Measurements from ENCODE around the gene RPUSD3. TPM values are rescaled to one million over a fixed set of nuclear protein-coding genes. Genes with fewer than 3 reads are reported as not detected.

The RPUSD3 gene
- total and polyA plus RNA-seq, 9 of the 15 experiments (the other 6 are each of a cell fraction or from before 2014, with no cell fraction given) = 13.8 to 99.0 (median 59.3) TPM

GRCh38 chr3:9862391-9863057 is 18.7 kb upstream of the RPUSD3 start (continued):
- TF ChIP-seq ETV5 (CRISPR knock-in tag; IDR thresholded peaks at IDR 0.05; ENCODE audit: low read depth) (no peak), HDAC2 (IDR thresholded peaks at IDR 0.05) (0 out of 2 replicates have a peak, but pooled peaks have one; percentile 28), E2F6 (IDR thresholded peaks at IDR 0.05; ENCODE audit: borderline replicate concordance in 1 of 2, extremely low read depth in 1 of 2, insufficient read depth in 1 of 2, insufficient read length in 1 of 2, low read depth in 1 of 2, low read length in 1 of 2, poor library complexity in 1 of 2, severe bottlenecking in 1 of 2) (peak; percentile 41 to 82), JUNB (CRISPR knock-in tag; conservative IDR thresholded peaks at IDR 0.05) (no peak), SMARCA5 (IDR thresholded peaks at IDR 0.05) (peak; percentile 37; the same call in 1 of the 2 replicates), RBBP5 (IDR thresholded peaks at IDR 0.05; ENCODE audit: borderline replicate concordance, insufficient read depth, low read length, poor library complexity, severe bottlenecking) (peak; percentile 21), KLF10 (CRISPR knock-in tag; IDR thresholded peaks at IDR 0.05) (no peak), SNIP1 (IDR thresholded peaks at IDR 0.05; ENCODE audit: low read depth) (no peak), HDGF (IDR thresholded peaks at IDR 0.05) (peak; percentile 59; the same call in 1 of the 2 replicates), ATF7 (IDR thresholded peaks at IDR 0.05) (peak; percentile 81), NR2C1 (IDR thresholded peaks at IDR 0.05) (0 out of 2 replicates have a peak, but pooled peaks have one; percentile 25), NR2C1 (tag; IDR thresholded peaks at IDR 0.05) (peak; percentile 56; the same call in 1 of the 2 replicates), OTX1 (CRISPR knock-in tag; IDR thresholded peaks at IDR 0.05) (no peak), CEBPZ (IDR thresholded peaks at IDR 0.05; ENCODE audit: borderline replicate concordance, low read depth, low read length) (no peak), YBX1 (IDR thresholded peaks at IDR 0.05) (no peak), DMBX1 (CRISPR knock-in tag; IDR thresholded peaks at IDR 0.05; ENCODE audit: borderline replicate concordance) (peak; percentile 56; the same call in 1 of the 2 replicates), ZNF253 (CRISPR knock-in tag; conservative IDR thresholded peaks at IDR 0.05) (no peak), NBN (IDR thresholded peaks at IDR 0.05; ENCODE audit: low read depth) (peak; percentile 66; the same call in 1 of the 2 replicates), MXI1 (IDR thresholded peaks at IDR 0.05; ENCODE audit: low read depth, low read length) (no peak), MAFF (IDR thresholded peaks at IDR 0.05; ENCODE audit: low read length) (no peak)
- TF ChIP-seq, protein P1, sequence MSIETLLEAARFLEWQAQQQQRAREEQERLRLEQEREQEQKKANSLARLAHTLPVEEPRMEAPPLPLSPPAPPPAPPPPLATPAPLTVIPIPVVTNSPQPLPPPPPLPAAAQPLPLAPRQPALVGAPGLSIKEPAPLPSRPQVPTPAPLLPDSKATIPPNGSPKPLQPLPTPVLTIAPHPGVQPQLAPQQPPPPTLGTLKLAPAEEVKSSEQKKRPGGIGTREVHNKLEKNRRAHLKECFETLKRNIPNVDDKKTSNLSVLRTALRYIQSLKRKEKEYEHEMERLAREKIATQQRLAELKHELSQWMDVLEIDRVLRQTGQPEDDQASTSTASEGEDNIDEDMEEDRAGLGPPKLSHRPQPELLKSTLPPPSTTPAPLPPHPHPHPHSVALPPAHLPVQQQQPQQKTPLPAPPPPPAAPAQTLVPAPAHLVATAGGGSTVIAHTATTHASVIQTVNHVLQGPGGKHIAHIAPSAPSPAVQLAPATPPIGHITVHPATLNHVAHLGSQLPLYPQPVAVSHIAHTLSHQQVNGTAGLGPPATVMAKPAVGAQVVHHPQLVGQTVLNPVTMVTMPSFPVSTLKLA (conservative IDR thresholded peaks at IDR 0.05) = no peak; a peak in 1 of 4 replicates
- TF ChIP-seq, protein P2, sequence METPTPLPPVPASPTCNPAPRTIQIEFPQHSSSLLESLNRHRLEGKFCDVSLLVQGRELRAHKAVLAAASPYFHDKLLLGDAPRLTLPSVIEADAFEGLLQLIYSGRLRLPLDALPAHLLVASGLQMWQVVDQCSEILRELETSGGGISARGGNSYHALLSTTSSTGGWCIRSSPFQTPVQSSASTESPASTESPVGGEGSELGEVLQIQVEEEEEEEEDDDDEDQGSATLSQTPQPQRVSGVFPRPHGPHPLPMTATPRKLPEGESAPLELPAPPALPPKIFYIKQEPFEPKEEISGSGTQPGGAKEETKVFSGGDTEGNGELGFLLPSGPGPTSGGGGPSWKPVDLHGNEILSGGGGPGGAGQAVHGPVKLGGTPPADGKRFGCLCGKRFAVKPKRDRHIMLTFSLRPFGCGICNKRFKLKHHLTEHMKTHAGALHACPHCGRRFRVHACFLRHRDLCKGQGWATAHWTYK (CRISPR knock-in tag; IDR thresholded peaks at IDR 0.05) = peak; percentile 33; the same call in 1 of the 2 replicates

All from K562 (cell line).